Cardiac muscle cell (in vitro differentiated cells and primary cell): ENCODE measurements around the gene ARMC2. TPM values are rescaled to one million over a fixed set of nuclear protein-coding genes. Genes with fewer than 3 reads are reported as not detected.
"Not testable (repeated sequence)": the region's sequence is repeated elsewhere in the genome, so short reads cannot be mapped to it uniquely, and the experiment has no call there.

Source experiments
- DNase-seq, 2 donors: peaks; one replicate each; pipeline versions ENCODE4 v3.0.0 to v3.0.0-alpha.2; 2010 to 2017; ENCODE audit warnings: low read depth in 1 of 2, low spot score in 1 of 2
- H3K27ac ChIP-seq: fragments of 200-600 bp; sonication (generic); 2 replicates; pipeline ENCODE4 v1.5.1; 2016
- H3K27me3 ChIP-seq: fragments of 200-600 bp; sonication (generic); 2 replicates; pipeline ENCODE4 v1.6.0; 2016; ENCODE audit warnings: control low read depth
- H3K36me3 ChIP-seq: fragments of 200-600 bp; sonication (generic); 2 replicates; pipeline ENCODE4 v1.5.1; 2016; ENCODE audit warnings: control low read depth
- H3K4me1 ChIP-seq: fragments of 200-600 bp; sonication (generic); 2 replicates; pipeline ENCODE4 v1.8.1; 2017; ENCODE audit warnings: low read depth, mild to moderate bottlenecking, mixed run types
- H3K4me3 ChIP-seq: fragments of 200-600 bp; sonication (generic); 2 replicates; pipeline ENCODE4 v1.5.1; 2016; ENCODE audit warnings: mild to moderate bottlenecking
- H3K9me3 ChIP-seq: fragments of 200-600 bp; sonication (generic); 2 replicates; pipeline ENCODE4 v1.5.1; 2017; ENCODE audit warnings: low read depth, mild to moderate bottlenecking, control low read depth
- polyA plus RNA-seq: library from polyadenylated mRNA; unstranded; fragments of >200 nt; fragmentation: Nextera tagmentation; extraction: Ambion mirVana; gene quantifications from 2 replicates; pipeline ENCODE4 v1.2.1, GENCODE V29; 2016
- total RNA-seq: library from RNA; depleted of rRNA; stranded (reverse); fragments of >200 nt; gene quantifications from 2 replicates; pipeline ENCODE4 v1.2.3, GENCODE V29; 2016
- TF ChIP-seq, protein P1 (sequence below): IDR thresholded peaks from 2 replicates; pipeline ENCODE4 v1.5.1; 2012; ENCODE audit warnings: low read depth, mild to moderate bottlenecking, low read length

The ARMC2 gene
- total and polyA plus RNA-seq, 2 experiments from 2014 or later = 2.6 to 3.3 TPM

DNA sequence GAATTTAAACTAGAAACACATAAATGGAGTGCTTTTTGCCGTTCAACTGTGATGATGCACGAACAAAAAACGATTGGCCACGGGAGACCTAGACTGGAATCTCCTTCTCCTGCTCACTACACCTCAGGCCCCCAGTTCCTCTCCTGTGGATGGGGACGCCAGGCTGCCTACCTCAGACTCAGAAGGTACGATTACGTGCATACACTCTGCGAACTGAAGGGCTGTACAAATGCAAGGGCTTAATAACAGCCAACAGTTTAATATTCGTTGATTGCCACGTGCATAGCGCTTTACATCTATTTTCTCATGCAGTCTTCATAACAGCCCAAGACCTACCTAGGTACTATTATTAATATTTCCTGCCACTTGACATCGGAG lies 495 bp upstream of the ARMC2 start:
- TF ChIP-seq, protein P1, sequence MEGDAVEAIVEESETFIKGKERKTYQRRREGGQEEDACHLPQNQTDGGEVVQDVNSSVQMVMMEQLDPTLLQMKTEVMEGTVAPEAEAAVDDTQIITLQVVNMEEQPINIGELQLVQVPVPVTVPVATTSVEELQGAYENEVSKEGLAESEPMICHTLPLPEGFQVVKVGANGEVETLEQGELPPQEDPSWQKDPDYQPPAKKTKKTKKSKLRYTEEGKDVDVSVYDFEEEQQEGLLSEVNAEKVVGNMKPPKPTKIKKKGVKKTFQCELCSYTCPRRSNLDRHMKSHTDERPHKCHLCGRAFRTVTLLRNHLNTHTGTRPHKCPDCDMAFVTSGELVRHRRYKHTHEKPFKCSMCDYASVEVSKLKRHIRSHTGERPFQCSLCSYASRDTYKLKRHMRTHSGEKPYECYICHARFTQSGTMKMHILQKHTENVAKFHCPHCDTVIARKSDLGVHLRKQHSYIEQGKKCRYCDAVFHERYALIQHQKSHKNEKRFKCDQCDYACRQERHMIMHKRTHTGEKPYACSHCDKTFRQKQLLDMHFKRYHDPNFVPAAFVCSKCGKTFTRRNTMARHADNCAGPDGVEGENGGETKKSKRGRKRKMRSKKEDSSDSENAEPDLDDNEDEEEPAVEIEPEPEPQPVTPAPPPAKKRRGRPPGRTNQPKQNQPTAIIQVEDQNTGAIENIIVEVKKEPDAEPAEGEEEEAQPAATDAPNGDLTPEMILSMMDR = no peak
- peak overlapping the region; percentile 84 for H3K4me3 ChIP-seq
- DNase-seq = no peak
- H3K9me3 ChIP-seq = no peaks in the 10 kb centered on the region
- no peaks in the 10 kb centered on the region for H3K36me3 ChIP-seq
- H3K27me3 ChIP-seq = no peaks in the 10 kb centered on the region
- no peak overlapping the region for H3K27ac ChIP-seq
- peaks cover 13% of the 10 kb centered on the region for H3K4me1 ChIP-seq

- H3K36me3 ChIP-seq = no peaks in the 10 kb centered on the region
- H3K9me3 ChIP-seq = no peaks in the 10 kb centered on the region
- peak in 1 of 2 donors; percentile 19 for DNase-seq
- peaks cover 13% of the 10 kb centered on the region for H3K4me1 ChIP-seq
- no peaks in the 10 kb centered on the region for H3K27me3 ChIP-seq
- no peak overlapping the region for H3K27ac ChIP-seq
- TF ChIP-seq, protein P1 = no peak
- H3K4me3 ChIP-seq = no peak overlapping the region
Measured at GRCh38 chr6:108850669-108851465, 2.6 kb downstream of the ARMC2 start.

DNA sequence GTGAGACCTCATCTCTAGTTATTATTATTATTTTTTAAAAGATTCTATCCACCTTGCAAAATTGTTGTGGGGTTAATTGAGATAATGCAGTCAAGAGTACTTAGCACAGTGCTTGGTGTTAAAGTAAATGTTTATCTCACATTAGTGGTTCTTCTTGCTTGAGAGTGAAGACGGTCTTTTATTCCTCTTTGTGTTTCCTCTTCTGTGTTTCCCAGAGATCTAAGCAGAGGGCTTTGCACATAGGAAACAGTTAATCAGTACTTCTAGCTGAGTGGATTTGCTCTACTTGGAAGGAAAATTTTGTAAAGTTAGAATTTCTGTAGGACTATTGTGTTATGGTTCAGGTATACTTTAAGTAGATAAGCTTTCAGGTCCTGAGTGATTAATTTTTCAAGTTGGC lies 3.5 kb downstream of the ARMC2 start:
- H3K4me1 ChIP-seq = peaks cover 13% of the 10 kb centered on the region
- H3K4me3 ChIP-seq = no peak overlapping the region
- H3K27me3 ChIP-seq = no peaks in the 10 kb centered on the region
- H3K27ac ChIP-seq = no peak overlapping the region
- H3K9me3 ChIP-seq = no peaks in the 10 kb centered on the region
- no peak for DNase-seq
- TF ChIP-seq, protein P1 = no peak
- no peaks in the 10 kb centered on the region for H3K36me3 ChIP-seq

GRCh38 chr6:108853077-108853476 lies 4.9 kb downstream of the ARMC2 start:
- H3K4me3 ChIP-seq = no peak overlapping the region
- DNase-seq = no peak
- H3K27ac ChIP-seq = no peak overlapping the region
- H3K9me3 ChIP-seq = no peaks in the 10 kb centered on the region
- TF ChIP-seq, protein P1 = no peak
- H3K4me1 ChIP-seq = peaks cover 10% of the 10 kb centered on the region
- no peaks in the 10 kb centered on the region for H3K36me3 ChIP-seq
- no peaks in the 10 kb centered on the region for H3K27me3 ChIP-seq

GRCh38 chr6:108862479-108863191 lies 14.4 kb downstream of the ARMC2 start:
- H3K4me1 ChIP-seq = peaks cover 4% of the 10 kb centered on the region
- no peaks in the 10 kb centered on the region for H3K27me3 ChIP-seq
- no peaks in the 10 kb centered on the region for H3K9me3 ChIP-seq
- H3K27ac ChIP-seq = no peak overlapping the region
- DNase-seq = no peak
- TF ChIP-seq, protein P1 = no peak
- H3K36me3 ChIP-seq = no peaks in the 10 kb centered on the region
- no peak overlapping the region for H3K4me3 ChIP-seq

DNA sequence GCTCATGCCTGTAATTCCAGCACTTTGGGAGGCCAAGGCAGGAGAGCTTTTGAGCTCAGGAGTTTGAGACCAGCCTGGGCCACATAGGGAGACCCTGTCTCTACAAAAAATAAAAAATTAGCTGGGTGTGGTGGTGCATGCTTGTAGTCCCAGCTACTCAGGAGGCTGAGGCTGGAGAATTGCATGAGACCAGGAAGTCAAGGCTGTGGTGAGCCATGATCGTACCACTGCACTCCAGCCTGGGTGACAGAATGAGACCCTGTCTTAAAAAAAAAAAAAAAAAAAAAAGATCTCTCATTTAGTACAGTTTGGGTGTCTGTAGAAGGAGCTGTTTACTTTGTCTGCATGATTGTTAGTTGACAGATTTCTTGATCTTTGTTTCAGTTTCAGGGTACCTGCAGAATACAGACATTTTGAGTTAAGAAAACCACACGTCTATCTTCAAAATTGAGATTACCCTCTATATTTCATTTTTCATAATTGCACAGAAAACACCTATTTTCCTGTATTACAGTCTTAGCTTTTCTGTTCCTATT lies 17.6 kb downstream of the ARMC2 start:
- not testable (repeated sequence) for H3K27me3 ChIP-seq, H3K4me3 ChIP-seq, H3K4me1 ChIP-seq, DNase-seq, H3K27ac ChIP-seq, H3K9me3 ChIP-seq, H3K36me3 ChIP-seq
